ENCODE data around the gene CAMTA1.
"Not testable (repeated sequence)": the region's sequence is repeated elsewhere in the genome, so short reads cannot be mapped to it uniquely, and the experiment has no call there.

CAMTA1 gene

DNA sequence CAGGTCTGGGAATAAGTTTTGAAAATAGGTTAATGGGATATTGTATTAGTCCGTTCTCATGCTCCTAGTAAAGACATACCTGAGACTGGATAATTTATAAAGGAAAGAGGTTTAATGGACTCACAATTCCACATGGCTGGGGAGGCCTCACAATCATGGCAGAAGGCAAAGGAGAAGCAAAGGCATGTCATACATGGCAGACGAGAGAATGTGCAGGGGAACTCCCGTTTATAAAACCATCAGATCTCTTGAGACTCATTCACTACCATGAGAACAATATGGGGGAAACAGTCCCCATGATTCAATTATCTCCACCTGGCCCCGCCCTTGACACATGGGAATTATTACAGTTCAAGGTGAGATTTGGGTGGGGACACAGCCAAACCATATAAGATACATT, 60.5 kb downstream of the CAMTA1 start:
- DNase-seq (ENCODE audit: low read depth in 2 of 2), result not testable (repeated sequence)

DNA sequence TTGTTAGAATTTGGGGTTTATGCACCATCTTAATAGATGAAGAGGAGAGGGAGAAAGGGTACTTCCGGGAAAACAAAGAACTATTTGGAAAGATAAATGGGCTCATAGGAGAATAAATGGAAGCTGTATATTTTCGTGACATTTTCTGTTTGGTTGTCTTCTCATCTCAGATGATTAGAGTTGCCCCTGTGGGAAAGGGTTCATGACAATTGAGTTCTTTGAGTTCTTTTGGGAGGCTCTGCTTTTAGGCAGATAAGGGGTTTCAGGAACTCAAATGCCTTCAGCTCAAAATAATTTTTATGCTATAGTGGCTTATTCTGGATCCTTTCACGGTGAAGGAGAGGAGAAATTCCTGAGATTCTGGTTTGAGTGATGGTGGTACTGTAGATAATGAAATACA, 63.6 kb downstream of the CAMTA1 start:
- DNase-seq (ENCODE audit: low read depth in 2 of 2), result no peak

GRCh38 chr1:6850537-6850936, 65.3 kb downstream of the CAMTA1 start:
- DNase-seq (ENCODE audit: low read depth in 2 of 2), result no peak

DNA sequence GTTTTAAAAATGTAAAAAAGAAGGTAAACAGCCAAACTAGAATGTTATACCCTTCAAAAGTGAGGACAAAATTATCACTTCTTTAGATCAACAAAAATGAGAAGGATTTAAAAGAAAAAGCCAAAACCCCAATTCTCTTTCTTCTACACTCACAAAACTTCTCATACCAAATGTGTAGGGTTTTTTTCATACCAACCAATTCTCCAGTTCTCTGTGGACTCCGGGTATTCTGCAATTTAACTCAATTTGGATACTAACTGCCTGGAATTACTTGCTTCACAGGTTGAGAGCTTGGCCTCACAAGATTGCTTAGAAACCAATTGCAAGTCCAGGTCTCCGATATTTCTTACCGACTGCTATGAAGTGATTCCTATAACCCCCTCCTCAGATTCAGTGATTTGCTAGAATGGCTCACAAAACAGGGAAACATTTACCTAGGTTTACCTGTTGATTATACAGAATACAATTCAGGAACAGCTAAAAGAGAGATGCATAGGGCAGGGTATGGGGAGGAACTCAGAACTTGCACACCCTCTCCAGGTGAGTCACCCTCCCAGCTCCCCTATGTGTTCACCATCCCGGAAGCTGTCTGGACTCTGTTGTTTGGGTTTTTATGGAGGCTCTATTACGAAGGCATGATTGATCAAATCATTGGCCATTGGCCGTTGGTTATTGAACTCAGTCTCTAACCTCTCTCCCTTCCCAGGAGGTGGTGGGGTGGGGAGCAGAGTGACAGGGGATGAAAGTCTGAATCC, 67.1 kb downstream of the CAMTA1 start:
- no peak for DNase-seq (ENCODE audit: low read depth in 2 of 2)

DNA sequence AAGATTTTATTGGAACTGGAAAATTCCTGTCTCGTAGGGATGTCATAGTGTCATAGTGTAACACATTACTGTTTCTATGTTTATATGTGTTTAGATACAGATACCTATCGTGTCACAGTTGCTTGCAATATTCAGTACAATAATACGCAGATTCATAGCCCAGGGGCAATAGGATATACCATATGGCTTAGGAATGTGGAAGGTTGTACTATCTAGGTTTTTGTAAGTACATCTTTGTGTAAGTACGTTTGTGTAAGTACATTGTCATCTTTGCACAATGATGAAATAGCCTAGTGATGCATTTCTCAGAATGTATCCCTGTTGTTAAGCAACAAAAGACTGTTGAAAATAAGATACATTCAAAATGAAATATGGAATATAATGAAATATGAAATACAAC, 68.9 kb downstream of the CAMTA1 start:
- no peak for DNase-seq (ENCODE audit: low read depth in 2 of 2)

DNA sequence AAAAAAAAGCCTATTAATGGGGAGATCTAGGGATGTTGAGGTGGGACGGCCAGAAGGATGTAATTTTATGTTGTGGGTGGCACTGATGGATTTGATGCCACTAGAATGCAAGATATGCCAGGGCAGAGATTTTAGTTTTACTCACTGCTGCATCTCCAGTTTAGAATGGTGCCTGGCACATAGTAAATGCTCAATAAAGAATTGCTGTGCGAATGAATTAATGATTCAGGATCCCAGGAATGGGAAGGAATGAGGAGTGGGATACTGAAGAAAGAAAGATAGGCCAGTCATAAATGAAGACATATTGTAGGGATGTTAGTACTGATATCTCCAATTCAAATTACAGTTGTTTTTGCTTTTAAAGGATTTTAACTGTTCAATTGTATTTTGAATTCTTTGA, 72.6 kb downstream of the CAMTA1 start:
- no peak for DNase-seq (ENCODE audit: low read depth in 2 of 2)

GRCh38 chr1:6858596-6858995, 73.3 kb downstream of the CAMTA1 start:
- no peak for DNase-seq (ENCODE audit: low read depth in 2 of 2)

DNA sequence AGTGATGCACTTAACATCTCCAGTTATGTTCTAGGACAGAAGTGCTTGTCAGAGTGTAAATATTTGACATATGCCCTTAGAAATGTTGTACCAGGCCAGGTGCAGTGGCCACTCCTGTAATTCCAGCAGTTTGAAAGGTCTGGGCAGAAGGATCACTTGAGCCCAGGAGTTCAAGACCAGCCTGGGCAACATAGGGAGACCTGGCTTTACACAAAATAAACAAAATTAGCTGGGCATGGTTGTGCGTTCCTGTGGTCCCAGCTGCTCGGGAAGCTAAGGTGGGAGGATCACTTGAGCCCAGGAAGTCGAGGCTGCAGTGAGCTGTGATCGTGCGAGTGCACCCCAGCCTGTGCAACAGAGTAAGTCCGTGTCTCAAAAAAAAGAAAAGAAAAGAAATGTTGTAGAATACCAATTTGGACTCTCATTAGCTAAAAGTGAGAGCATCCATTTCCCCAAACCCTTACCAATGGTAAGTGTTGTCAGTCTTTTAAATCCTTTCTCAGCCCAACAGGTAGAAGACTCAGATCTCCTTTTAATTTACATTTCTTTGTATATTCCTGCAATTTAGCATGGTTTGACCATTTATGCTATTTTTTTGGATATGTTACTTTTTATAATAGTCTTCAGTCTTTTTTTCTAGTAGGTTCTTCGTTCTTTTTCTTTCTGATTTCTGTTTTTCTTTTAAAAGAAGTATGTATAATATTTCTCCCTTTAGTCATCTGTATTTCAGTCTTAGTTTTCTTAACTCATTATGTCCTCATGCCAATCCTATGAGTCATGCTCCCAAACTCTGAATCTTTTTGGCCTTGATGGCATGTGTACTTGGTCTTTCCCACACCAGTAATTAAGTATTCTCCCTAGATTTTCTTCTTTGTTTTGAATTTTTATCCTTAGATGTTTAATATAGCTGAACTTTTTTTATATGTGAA, 74.4 kb downstream of the CAMTA1 start:
- no peak for DNase-seq (ENCODE audit: low read depth in 2 of 2)

DNA sequence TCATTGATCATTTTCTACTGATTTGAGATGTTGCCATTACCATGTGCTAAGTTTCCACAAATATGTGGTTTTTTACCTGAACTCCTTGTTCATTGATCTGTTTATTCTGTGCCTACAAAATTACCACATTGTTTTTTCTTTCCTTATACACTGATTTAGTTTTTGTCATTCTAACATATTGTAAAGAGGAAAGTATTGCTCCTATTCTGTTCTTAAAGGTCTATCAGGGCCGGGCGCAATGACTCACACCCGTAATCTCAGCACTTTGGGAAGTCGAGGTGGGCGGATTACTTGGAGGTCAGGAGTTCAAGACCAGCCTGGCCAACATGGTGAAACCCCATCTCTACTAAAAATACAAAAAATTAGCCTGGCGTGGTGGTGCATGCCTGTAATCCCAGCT, 75.1 kb downstream of the CAMTA1 start:
- no peak for DNase-seq (ENCODE audit: low read depth in 2 of 2)

- DNase-seq (ENCODE audit: low read depth in 2 of 2), result no peak
Observed at GRCh38 chr1:6861075-6861724, 75.9 kb downstream of the CAMTA1 start.

DNA sequence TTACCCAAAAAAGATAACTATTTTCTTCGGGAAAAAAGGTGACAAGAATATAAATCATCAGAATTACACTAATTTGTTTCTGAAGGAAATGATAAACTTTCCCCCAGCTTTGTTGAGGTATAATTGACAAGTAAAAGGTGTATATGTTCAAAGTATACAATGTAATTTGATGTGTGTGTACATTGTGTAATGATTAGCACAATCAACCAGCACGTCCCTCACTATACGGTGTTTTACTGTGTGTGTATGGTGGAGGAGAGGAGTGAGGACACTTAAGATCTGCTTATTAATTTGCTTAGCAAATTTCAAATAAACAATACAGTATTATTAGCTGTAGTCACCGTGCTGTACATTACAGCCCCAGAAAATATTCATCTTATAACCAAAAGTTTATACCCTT, 77.7 kb downstream of the CAMTA1 start:
- DNase-seq (ENCODE audit: low read depth in 2 of 2), result no peak

DNA sequence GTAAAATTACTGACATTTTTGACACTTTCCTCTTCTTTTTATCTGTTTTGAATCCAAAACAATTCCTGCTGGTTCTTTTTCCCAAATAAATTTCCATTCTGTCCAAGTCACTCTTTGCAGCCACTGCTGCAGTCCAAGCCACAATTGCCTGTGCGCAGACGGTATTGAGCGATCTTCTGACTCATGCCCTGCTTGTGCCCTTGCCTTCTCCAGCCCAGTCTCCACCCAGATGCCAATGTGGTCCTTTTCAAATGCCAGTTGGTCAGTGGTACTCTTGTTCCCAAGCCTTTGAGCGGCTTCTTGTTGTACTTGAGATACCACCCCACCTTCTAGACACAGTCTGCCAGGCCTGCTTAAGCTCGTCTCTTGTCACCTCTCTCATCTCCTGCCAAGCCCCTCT, 78.9 kb downstream of the CAMTA1 start:
- no peak for DNase-seq (ENCODE audit: low read depth in 2 of 2)

- DNase-seq (ENCODE audit: low read depth in 2 of 2), result no peak
Observed at GRCh38 chr1:6866825-6867224, 81.6 kb downstream of the CAMTA1 start.

- DNase-seq (ENCODE audit: low read depth in 2 of 2), result no peak
Observed at GRCh38 chr1:6867321-6867720, 82.1 kb downstream of the CAMTA1 start.

DNA sequence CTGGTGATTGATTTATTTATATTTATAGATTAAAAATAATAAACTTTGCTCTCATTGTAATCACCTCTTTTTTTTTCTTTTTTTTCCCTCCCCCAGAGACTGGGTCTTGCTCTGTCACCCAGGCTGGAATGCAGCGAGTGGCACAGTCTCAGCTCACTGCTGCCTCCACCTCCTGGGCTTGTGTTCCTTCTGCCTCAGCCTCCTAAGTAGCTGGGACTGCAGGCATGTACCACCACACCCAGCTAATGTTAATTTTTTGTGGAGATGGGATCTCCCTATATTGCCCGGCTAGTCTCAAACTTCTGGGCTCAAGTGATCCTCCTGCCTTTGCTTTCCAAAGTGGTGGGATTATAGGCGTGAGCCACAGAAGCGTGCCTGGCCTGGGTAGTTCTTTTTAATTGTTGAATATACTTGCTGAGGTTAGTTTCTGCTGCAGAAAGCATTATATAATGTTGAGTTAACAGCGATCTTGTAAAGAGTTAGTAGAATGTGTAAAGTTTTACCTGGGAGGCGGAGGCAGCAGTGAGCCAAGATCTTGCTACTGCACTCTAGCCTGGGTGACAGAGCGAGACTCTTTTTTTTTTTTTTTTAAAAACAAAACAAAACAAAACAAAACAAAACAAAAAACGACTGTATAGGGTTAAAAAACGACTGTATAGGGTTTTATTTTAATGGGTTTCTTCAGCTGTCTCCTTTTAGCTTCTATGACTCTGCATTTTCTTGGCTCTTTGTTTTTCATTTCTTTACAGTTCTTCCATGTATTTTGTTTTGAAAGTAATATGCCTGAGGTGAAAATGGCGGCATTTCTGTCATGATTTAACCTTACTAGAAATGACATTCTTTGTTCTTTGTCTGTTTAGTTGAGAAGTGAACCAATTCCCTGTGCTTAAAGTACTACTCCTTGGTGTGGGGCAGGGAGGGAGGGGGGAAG, 82.7 kb downstream of the CAMTA1 start:
- no peak for DNase-seq (ENCODE audit: low read depth in 2 of 2)

DNA sequence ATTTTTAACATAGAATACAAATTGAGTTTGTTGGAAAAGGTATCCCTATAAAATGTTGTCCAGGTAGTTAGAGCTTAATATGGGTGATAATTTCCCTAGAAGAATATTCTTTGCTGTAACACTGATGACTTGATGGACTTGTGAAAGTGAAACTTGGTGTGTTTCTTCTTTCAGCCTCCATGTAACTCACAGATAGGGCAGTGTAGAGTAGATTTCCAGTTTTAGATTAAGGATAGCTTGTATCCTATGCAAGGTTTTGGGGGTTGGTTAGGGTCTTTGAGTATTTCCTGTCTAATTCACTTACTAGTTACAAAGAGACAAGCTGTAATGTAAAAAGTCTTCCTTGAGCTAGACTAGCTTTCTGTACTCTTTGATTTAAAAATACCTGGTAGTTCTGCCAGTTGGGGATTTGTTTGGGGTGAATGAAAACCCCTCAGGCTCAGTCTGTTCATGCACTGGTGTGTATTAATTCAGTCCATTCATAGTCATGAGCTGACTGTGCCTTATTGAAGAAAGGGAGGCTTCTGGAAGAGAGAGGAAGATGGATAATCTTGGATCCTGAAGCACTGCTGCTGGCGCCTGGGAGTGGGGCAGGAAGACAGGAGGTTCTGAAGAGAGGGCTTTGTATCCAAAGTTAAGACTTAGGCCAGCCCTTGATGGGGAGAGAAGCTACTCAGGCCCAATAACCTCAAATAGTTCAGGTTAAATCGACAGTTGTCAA, 83.6 kb downstream of the CAMTA1 start:
- no peak for DNase-seq (ENCODE audit: low read depth in 2 of 2)

GRCh38 chr1:6869545-6869944, 84.3 kb downstream of the CAMTA1 start:
- DNase-seq (ENCODE audit: low read depth in 2 of 2), result no peak

DNA sequence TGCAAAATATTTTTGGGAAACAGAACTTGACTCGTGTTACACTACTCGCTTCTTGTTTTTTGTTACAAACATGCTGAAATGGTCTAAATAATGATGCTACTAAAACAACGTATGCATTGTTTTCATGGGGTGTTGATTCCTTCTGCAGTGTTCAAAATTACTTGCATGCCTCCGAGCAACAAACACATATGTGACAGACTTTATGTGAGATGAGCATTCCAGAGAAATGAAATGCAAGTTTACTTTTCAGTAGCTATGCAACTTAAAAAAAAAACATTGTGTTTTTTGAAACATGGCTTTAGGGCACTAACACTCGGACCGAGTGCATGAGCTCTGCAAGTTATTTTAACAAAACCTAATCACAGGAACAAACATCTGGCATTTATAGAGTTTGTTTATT, 84.8 kb downstream of the CAMTA1 start:
- no peak for DNase-seq (ENCODE audit: low read depth in 2 of 2)

DNA sequence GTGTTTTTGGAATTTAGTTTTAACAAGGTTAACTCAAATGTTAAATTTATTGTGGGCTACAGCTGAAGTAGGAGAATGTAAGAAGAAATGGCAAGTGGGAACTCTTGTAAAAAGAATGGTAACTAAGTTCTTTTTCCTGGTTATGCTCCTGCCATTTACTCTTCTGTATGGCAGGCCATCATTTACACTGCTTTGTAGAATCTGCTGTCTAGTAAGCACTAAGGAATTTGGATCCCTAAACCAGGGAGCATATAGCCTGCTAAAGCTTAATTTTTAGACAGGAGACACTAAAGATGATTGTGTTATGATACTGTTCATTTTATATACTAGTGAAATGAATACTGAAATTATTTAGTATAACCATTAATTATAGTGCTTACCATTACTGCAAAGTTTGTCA, 85.3 kb downstream of the CAMTA1 start:
- DNase-seq (ENCODE audit: low read depth in 2 of 2), result no peak

DNA sequence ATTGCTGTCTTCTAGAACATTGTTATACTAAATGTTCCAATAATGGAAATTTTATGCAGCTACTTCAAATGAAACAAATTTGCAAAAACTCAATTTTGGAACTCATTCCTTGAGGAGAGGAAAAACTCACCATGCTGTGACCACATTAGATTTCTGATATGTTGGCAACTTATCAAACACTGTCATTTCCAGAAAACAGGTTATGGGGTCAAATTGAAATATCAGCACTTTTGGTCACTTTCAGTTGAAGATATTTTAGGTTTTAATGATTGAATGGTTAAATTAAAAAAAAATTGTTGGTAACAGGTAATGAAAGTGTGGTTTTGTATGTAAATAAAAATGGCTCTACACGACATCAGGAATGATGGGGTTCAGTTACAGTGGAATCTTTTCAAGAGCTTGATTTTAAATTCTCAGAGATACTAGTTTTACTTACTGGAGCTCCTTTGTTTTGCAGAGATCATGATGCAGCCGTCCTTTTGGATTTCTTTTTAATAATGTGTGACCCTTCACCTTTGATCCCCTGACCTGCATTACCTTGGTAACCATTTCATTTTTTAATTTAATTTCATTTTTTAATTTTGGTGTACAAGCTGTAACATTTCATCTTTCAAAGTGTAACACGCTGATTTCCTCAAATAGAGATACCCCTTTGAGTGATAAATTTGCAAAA, 86.2 kb downstream of the CAMTA1 start:
- DNase-seq (ENCODE audit: low read depth in 2 of 2), result no peak
